H4 (cell line): ENCODE results near the gene NOTCH2. TPM values are rescaled to one million over a fixed set of nuclear protein-coding genes. Genes with fewer than 3 reads are reported as not detected.
A peak's percentile ranks its signal among the peaks of the same experiment; 100 is the strongest.

Experiments
- DNase-seq: peaks from one replicate; pipeline ENCODE4 v3.0.0-alpha.2; 2015; ENCODE audit warnings: low spot score
- total RNA-seq: library from RNA; depleted of rRNA; stranded (reverse); fragments of >200 nt; shearing (Covaris generic); gene quantifications from 2 replicates; pipeline ENCODE4 v1.2.3, GENCODE V29; 2014

NOTCH2 gene
- total RNA-seq, 1 experiment from 2014 or later = 58.7 TPM

DNA sequence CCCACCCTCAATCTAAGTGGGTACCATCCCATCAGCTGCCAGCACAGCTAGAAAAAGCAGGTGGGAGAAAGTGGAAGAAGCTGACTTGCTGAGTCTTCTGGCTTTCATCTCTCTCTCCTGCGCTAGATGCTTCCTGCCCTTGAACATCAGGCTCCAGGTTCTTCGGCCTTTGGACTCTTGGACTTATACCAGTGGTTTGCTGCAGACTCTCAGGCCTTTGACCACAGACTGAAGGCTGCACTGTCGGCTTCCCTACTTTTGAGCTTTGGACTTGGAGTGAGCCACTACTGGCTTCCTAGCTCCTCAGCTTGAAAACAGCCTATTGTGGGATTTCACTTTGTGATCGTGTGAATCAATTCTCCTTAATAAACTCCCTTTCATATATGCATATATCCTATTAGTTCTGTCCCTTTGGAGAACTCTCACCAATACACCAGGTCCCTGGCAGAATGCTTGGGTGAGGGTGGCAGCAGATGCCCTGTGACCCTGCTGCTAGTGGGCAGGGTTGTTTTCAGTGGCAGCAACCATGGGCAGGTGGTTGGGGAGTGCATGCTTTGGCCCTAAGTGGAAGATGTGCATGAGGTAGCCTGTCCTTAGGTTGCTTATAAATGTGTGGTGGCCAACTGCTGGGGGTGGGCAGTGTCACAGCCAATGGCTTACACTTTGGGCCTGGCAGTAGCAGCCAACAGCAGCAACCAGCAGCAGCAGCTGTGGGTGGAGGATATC lies 162.4 kb downstream of the NOTCH2 start:
- DNase-seq = no peak

DNA sequence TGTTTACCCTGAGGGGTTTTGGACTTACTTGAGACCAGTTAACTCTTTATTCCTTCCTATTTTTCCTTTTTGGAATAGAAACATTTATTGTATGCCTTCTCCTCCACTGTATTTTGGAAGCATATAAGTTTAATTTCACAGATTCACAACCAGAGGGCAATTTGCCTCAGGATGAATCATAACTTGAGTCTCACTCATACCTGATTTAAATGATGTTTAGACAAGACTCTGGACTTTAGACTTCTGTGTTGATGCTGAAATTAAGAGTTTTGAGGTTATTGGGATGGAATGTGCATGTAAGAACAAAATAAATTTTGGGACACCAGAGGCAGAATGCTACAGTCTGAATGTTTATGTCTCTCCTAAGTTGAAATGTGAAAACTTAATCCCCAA lies 166.0 kb downstream of the NOTCH2 start:
- DNase-seq = no peak

DNA sequence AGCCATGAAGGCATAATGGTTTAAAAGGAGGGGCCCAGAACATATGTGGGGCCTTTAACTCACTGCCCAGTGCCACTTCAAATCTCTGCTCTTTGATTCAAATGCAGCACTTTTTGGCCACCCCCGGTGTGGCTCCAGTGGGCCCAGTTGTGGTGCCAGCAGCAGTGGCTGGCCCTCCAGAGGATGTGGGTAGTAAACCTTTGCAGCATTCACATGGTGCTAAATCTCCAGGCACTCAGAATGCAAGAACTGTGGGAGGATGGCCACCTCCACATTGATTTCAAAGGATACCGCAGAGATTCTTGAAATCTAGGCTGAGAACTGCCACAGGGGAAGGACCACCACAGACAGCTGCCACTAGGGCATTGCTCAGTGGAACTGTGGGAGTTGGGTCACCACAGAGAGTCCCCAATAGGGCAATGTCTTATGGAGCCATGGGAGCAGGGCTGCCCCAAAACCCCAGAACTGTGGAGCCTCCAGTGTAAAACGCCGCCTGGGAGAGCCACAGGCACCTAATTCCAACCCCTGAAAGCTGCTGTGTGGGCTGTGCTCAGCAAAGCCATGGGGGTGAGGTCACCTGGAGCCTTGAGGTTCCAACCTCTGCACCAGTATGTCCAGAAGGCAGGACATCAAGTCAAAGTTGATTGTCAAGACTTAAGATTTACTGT lies 166.6 kb downstream of the NOTCH2 start:
- no peak for DNase-seq

DNA sequence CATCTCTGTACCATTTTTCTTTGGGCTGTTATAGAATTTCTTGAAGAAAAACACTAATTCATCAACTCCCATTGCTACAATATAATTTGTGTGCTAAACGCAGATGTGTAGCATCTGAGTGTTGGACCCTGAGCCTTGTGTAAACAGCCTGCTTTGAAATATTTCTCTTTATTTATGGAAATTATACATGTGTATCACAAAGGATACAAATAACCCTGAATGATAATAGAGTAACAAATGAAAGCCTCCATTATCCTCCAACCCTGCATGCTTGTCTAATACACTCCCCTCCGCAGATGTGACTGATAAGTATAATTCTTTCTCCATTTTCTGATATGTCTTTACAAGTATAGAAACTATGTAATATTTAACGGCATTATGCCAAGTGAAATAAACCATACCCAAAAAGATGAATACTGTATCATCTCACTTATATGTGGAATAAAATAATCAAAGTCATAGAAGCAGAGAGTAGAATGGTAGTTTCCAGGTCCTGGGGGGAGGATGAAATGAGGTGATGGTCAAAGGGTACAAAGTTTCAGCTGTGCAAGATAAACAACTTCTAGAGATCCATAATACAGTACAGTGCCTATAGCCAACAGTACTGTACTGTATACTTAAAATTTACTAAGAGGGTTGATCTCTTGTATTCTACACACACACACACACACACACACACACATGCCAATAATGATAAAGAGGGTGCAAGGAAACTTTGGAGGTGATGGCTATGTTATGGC lies 170.3 kb downstream of the NOTCH2 start:
- DNase-seq = no peak

DNA sequence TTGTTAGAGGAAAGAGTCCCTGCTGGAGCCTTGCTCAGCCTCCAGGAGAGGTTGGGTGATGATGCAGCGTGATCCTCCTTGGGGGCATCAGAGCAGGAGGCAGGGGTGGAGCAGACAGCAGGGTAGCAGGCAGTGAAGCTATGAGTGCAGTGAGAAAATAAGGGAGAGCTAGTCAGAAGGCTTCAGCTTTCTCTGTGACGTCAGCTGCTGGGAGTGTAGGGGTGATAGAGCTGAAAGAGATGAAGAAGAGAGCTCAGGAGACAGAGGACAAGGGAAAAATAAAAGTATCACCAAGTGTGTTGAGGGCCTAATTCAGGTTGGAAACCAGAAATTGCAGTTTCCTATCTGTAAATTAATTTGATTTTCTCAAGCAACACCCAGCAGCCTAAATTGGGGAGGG lies 170.9 kb downstream of the NOTCH2 start:
- no peak for DNase-seq

DNA sequence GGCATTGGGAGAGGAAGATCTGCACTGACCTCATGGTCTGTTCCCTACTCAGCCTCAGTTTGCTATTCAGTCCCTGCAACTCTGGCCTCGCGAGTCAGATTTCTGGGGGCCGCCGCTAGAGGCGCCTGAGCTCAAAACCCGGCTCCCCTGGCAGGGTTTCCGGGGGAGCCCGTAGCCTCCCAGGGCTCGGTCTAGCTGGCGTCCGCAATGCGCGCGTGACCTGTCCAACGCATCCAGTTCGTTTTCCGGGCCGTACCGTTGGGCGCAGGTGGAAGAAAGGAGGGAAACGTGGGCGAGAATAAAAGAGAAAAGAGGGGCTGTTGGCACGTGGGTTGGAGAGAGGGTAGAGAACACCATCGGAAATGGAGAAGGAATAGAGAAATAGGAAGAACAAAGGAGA lies 173.2 kb downstream of the NOTCH2 start, which contains the start of gene ADAM30:
ADAM30 (minus strand) TSS at position 213 of the 400 bp plus-strand sequence; CDS start at position 34, 179 bp downstream.
- DNase-seq = no peak

DNA sequence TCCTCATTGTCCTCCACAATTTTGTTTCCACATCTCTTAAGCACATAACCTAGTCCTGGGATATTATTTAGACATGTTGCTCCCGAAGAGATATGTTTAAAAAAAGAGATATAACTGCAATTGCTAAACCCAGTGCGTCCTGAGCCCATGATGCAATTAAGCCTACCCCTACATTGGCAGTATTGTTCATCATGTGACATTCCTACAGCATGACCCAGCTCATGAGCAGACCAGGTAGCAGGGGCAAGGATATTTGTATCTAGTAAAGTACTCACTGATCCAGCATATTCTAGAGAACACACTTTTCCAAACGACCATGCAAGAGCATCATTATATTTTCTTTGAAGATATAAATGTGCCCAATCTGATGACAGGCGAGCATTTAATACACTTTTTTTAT lies 174.4 kb downstream of the NOTCH2 start:
- no peak for DNase-seq

DNA sequence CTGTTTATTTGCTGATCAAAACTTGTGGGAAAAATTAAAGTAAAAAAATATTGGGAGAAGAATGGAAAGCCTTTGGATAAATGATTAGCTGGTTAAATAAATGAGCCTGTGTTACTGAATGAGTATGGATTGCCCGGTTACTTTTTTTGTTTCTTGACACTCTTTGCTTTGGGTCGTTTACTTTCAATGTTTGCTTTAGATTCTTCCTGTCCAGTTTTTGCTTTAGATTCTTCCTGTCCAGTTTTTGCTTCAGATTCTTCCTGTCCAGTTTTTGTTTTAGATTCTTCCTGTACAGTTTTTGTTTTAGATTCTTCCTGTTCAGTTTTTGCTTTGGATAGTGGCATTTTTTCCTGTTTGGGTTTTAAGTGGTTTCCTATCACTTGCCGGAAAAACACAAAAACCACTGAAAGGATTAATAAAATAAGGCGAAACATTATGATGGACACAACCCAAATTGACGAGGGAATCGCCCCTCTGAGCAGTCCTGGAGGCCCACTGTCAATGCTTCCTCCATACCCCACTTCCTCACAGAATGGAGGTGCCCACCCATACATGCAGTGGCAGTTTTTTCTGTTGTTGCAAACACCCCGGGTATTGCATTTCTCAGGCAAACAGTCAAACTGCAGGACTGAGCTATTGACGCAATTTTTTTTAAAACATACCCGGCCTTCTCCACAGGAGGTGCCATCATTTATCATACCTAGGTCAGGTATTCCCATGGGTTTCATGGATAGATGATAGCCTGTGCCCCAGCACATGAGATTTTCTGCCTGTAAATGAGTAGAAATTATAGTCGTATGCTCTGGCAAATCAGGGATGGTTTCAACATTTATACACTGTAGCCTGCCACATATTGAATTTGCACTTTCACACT lies 175.4 kb downstream of the NOTCH2 start:
- no peak for DNase-seq

DNA sequence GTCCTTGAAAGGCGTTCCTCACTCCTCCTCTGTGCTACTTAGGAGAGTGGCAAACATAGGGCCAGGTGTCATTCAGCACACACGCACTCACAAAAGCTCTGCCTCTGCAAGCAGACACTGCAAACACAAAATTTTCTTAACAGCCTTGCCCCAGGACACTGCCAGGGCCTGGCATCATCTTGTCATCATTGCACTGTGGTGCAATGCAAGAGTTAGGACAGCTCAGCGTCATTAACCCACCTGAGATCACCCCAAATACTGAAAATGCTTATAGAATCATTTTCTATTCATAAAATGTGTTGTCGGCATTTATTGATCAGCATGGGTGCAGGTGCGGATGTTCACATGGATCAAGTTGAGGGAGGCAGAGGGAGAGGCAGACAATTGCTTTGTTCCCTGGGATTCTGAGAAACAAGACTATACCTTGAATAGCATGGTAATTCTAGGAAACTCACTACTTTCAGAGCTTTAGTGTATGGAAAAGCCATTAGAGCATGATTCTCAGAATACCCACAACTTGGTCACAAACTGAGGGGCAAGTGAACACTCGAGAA lies 176.1 kb downstream of the NOTCH2 start:
- DNase-seq = no peak

DNA sequence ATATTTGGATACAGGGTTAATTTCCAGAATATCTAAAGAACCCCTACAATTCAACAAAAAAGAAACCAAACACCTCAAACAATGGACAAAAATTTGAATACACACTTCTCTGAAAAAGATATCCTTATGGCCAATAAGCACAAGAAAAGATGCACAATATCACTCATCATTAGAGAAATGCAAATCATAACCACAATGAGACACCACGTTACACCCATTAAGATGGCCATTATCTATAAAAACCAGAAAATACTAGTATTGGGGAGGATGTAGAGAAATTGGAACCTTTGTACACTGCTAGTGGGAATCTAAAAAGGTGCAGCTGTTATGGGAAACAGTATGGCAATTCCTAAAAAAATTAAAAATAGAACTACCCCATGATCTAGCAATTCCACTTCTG lies 178.1 kb downstream of the NOTCH2 start:
- DNase-seq = no peak

DNA sequence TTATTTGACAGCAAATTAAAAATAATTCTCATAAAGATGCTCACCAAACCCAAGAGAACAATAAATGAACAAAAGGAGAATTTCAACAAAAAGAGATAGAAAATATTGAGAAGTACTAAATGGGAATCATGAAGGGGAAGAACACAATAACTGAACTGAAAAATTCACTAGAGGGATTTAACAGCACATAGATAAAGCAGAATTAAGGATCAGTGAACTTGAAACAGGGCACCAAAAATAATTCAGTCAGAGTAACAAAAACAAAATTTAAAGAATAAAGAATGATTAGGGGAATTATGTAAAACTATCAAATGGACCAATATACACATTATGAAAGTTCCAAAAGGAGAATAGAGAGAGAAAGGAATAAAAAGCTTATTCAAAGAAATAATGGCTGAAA lies 181.0 kb downstream of the NOTCH2 start:
- no peak for DNase-seq

DNA sequence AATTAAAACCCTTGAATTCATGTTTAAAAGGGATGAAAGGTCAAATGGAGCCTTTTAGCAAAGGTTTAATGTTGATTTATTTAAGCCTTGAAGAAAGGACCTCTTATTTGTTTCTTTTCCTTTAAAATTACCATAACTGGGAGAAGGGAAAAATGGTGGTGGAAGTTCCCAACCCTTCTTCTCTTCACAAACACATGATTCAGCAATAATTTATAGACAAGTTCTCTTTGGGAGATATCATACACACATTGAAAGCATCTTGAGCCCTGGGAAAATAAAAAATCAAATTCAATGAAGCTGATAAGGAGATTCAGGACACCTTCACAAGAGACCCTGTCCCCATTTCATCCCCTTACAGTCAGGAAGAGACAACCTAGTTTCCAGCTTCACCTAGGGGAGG lies 182.0 kb downstream of the NOTCH2 start:
- DNase-seq = no peak

DNA sequence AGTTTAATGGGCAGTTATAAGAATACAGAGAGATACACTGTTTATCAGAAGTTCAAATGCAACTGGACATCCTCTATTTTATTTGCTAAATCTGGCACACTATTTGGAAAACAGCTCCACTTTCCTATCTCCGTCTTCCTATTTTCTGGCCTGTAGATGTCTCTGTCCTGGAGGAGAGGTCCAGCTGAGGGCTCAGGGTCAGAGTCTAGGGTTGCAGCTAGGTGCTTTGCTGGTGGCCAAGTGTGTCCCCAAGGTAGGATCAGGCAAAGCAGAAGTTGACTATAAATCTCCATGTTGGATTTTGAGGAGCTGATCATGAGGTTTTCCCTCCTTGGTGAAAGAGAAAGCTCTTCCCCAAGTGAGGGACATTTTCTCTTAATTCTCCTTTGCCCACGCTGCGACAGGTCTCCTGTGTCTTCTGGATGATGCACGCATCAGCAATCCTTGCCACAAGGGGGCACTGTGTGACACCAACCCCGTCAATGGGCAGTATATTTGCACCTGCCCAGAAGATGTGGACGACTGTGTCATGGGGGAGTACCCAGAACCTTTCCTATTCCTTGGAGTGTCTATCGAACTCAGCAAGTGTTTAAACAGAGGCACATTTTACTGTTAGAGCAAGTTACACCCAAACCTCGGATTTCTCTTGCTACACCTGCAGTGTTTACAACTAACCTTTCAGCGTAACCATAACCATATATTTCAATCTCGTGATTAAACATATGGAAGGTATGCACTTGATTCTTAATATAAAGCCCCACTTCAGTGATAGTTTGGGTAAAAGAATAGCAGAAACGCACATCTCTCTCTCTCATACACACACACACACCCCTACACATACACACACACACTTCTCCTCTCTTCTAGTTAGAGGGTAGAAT lies 183.3 kb downstream of the NOTCH2 start:
- peak; percentile 54 for DNase-seq

DNA sequence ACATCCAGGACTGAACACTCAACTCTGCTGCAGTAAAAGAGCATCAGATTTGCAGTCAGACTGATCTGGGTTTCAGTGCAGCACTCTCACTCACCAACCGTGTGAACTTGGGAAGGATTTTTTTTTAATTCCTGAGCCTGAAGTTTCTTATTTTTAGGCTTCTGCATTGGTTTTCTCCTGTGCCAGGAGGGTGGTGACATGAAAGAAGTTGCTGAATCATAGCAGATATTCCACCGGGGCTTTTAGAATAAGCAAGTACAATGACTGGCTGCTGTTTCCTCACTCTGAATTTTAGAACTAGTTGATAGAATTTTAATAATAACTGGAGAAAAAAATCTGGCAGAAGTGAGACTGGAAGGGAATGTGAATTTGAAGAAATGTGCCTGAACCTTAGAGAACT lies 184.8 kb downstream of the NOTCH2 start:
- no peak for DNase-seq

DNA sequence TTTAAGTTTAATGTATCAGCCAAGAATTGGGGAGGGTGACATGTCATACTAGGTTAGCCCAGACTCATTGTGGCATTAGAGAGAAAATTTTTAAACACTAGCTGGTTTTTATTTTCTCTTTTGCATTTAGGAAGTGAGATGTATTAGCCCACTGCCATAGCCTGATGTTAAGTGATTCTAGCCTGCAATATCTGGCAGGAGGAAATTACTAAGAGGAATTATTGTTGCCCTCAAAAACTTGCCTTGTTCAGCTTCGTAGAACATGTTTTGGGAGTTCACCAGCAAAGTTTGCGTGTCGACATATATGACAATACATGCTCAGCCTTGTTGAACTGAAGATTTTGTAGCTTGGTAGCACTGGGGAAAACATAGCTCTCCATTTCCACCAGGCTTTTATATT lies 185.6 kb downstream of the NOTCH2 start:
- DNase-seq = no peak

DNA sequence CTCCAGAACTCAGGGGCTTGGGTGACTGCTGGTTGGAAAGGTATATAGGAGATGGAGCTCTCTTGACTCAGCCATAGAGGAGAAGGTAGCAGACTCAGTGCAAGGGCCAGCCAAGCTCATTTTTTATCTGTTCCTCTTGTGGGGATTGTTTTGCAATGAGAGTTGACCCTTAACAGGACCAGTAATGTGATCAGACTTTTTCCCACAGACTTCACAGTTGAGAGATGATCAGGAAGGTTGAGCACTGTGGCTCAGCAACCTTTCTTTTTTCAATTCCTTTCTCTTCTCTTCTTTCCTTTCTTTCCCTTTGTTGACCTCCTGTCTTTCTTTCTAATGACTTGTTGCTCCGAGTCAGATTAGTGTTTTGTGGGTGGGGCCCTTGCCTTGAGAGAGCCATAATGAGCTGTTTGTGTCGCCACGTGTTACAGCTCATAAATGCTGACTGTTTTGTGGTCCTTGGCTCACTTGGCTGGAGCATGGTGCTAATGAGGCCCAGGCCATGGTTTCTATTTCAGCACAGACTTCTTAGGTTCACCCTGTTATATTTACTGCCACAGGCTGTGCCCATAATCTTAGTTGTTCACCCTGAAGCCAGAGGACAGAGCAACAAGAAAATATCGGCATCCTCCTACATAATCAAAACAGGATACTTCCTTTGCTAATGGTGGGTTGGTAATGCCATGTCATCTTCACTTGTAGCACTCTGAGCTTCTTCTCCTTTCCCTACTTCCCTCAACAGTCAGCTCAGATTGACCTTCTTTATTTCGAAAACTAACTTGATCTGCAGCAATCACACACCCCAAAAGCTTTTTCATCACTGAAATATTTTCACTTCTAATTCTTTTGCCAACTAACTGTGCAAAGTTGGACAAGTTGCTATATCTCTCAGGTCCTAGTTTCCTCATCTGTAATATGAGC lies 187.1 kb downstream of the NOTCH2 start:
- no peak for DNase-seq

DNA sequence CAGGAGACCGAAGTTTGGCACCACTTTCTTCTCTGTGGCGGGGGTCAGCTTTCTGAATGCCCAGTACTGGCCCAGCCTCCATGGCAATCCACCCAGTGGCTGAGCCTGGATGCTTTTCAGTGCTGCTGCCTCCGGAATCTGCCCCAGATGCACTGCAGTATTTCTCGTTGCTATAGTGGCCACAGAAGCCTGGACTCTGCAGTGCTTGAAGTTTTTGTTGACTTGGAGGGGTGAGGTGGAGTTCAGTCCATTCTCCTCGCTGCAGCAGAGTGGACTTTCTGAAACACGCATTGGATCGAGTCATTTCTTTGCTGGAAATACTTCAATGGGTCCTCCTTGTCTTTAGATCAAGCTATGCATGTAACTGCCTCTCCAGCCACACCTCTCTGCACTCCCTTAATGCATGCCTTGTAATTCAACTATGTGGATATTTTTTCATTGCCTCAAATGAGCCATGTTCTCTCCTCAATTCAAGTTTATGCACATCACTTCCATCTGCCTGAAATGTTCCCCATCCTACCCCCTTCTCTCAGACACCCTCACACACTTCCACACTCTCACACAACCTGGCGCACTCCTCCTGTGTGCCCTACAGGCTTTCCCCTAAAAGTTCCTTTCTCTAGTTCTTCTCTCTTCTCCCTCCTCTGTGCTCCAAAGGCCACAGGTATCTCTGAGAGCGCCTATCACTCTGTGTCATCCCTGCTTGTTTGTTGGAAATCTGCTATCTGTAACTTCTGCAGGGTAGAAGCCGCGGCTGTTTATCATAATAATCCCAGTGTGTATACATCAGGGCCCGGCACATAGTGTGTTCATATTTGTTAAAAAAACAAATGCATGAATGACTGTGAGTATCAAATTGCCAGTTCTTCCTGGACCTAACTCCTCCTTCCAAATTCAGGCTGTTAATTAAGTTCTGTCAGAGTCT lies 189.7 kb downstream of the NOTCH2 start:
- DNase-seq = no peak

DNA sequence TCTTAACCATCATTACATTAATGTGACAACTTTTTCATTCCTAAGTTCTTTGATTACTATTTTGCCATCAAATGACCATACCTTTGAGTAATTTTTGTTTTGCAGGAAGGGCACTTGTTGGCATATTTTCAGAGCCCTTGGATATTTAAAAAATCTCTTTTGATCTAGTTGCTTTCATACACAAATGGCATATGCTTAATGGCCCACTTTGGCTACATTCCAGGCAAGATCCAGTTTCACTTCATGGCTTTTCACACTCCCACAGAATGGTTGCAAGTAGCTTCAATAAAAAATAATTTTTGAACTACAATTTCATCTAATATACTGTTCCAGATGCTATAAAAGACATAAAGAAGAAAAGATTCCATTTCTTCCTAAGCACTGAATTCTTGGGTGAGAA lies 191.3 kb downstream of the NOTCH2 start:
- no peak for DNase-seq
